ENCODE results near the gene ARHGAP12.
"Not testable (repeated sequence)": the region's sequence is repeated elsewhere in the genome, so short reads cannot be mapped to it uniquely, and the experiment has no call there.

The ARHGAP12 gene

GRCh38 chr10:31923389-31923788 lies 5.2 kb downstream of the ARHGAP12 start:
- no peak for DNase-seq

- no peak for DNase-seq
Observed at GRCh38 chr10:31921031-31921430, 7.6 kb downstream of the ARHGAP12 start.

- no peak for DNase-seq
Observed at GRCh38 chr10:31920538-31920937, 8.1 kb downstream of the ARHGAP12 start.

GRCh38 chr10:31918671-31919409 lies 9.8 kb downstream of the ARHGAP12 start:
- DNase-seq: no peak

GRCh38 chr10:31914370-31914769 lies 14.3 kb downstream of the ARHGAP12 start:
- DNase-seq: no peak

- DNase-seq: no peak
Observed at GRCh38 chr10:31912898-31913850, 15.5 kb downstream of the ARHGAP12 start.

- no peak for DNase-seq
Observed at GRCh38 chr10:31912289-31912688, 16.3 kb downstream of the ARHGAP12 start.

- no peak for DNase-seq
Observed at GRCh38 chr10:31910016-31910415, 18.6 kb downstream of the ARHGAP12 start.

GRCh38 chr10:31908157-31908556 lies 20.5 kb downstream of the ARHGAP12 start:
- no peak for DNase-seq

- no peak for DNase-seq
Observed at GRCh38 chr10:31906039-31906438, 22.6 kb downstream of the ARHGAP12 start.

- no peak for DNase-seq
Observed at GRCh38 chr10:31905586-31905985, 23.0 kb downstream of the ARHGAP12 start.

- no peak for DNase-seq
Observed at GRCh38 chr10:31902625-31903024, 26.0 kb downstream of the ARHGAP12 start.

GRCh38 chr10:31897506-31897905 lies 31.1 kb downstream of the ARHGAP12 start:
- DNase-seq: no peak

- no peak for DNase-seq
Observed at GRCh38 chr10:31896968-31897384, 31.7 kb downstream of the ARHGAP12 start.

- not testable (repeated sequence) for DNase-seq
Observed at GRCh38 chr10:31895722-31896121, 32.9 kb downstream of the ARHGAP12 start.

- DNase-seq: no peak
Observed at GRCh38 chr10:31888442-31888841, 40.2 kb downstream of the ARHGAP12 start.

- DNase-seq: no peak
Observed at GRCh38 chr10:31887850-31888249, 40.8 kb downstream of the ARHGAP12 start.

GRCh38 chr10:31886885-31887284 lies 41.7 kb downstream of the ARHGAP12 start:
- DNase-seq: no peak

GRCh38 chr10:31885971-31886370 lies 42.7 kb downstream of the ARHGAP12 start:
- DNase-seq: no peak

- DNase-seq: no peak
Observed at GRCh38 chr10:31884386-31884785, 44.2 kb downstream of the ARHGAP12 start.

- DNase-seq: no peak
Observed at GRCh38 chr10:31883397-31883796, 45.2 kb downstream of the ARHGAP12 start.

GRCh38 chr10:31878486-31878885 lies 50.1 kb downstream of the ARHGAP12 start:
- DNase-seq: no peak

GRCh38 chr10:31876652-31877352 lies 51.8 kb downstream of the ARHGAP12 start:
- DNase-seq: no peak

Measured in GOT3 (cell line).